B cell (primary cell): ENCODE measurements around the gene UBE2O.

ENCODE experiments used
- CTCF ChIP-seq: fragments of 200-600 bp; IDR thresholded peaks from one replicate; pipeline ENCODE4 v1.8.0; 2022; ENCODE audit warnings: antibody characterized with exemption, mild to moderate bottlenecking
- EZH2 ChIP-seq: IDR thresholded peaks from 2 replicates; pipeline ENCODE4 v1.6.1; 2012; ENCODE audit warnings: borderline replicate concordance, low read depth, mild to moderate bottlenecking, moderate library complexity, low read length; ENCODE audit not compliant: insufficient read depth, poor library complexity, severe bottlenecking

DNA sequence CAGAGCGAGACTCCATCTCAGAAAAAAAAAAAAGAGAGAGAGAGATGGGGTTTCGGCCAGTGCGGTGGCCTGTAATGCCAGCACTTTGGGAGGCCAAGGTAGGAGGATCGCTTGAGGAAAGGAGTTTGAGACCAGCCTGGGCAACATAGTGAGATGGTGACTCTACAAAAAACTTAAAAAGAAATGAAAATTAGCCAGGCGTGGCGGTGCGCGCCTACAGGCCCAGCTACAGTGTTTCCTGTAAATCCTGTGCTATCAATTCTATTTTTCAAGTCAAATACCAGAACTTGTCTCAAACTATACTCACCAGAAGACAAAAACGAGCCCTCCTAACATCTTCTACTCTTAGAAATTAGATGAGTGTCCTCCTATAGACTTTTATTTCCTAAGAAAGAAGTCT is 19.3 kb downstream of the UBE2O start:
- TF ChIP-seq CTCF (no peak), EZH2 (no peak)
